IPS-18a (cell line): ENCODE results near the gene CTAGE15.
"Not testable (repeated sequence)": the region's sequence is repeated elsewhere in the genome, so short reads cannot be mapped to it uniquely, and the experiment has no call there.

Experiments
- H3K27ac ChIP-seq: one replicate; pipeline ENCODE4 v1.5.1; 2013; ENCODE audit warnings: low read length
- H3K27me3 ChIP-seq: one replicate; pipeline ENCODE4 v1.6.1; 2013; ENCODE audit warnings: mild to moderate bottlenecking, low read length; ENCODE audit not compliant: control insufficient read depth, insufficient read depth
- H3K36me3 ChIP-seq: one replicate; pipeline ENCODE4 v1.6.1; 2013; ENCODE audit warnings: low read depth, low read length; ENCODE audit not compliant: control insufficient read depth
- H3K4me1 ChIP-seq: one replicate; pipeline ENCODE4 v1.6.1; 2013; ENCODE audit warnings: low read depth, low read length; ENCODE audit not compliant: control insufficient read depth
- H3K4me3 ChIP-seq: one replicate; pipeline ENCODE4 v1.5.1; 2013; ENCODE audit warnings: low read length
- H3K9ac ChIP-seq: one replicate; pipeline ENCODE4 v1.6.1; 2013; ENCODE audit warnings: mild to moderate bottlenecking, low read length, moderate library complexity
- H3K9me3 ChIP-seq: one replicate; pipeline ENCODE4 v1.6.1; 2013; ENCODE audit warnings: low read depth, low read length; ENCODE audit not compliant: control insufficient read depth

Gene CTAGE15

GRCh38 chr7:143571501-143571900 is at the start of gene CTAGE15:
Gene CTAGE15 (plus strand): TSS chr7:143571801. CDS start chr7:143571818, 17 bp downstream.
- H3K9me3 ChIP-seq, H3K4me1 ChIP-seq, H3K4me3 ChIP-seq, H3K27me3 ChIP-seq, H3K36me3 ChIP-seq, H3K9ac ChIP-seq, H3K27ac ChIP-seq: not testable (repeated sequence)

- not testable (repeated sequence) for H3K36me3 ChIP-seq, H3K27ac ChIP-seq, H3K27me3 ChIP-seq, H3K4me3 ChIP-seq, H3K9me3 ChIP-seq, H3K9ac ChIP-seq
- H3K4me1 ChIP-seq = peaks cover 14% of the 10 kb centered on the region
Observed at GRCh38 chr7:143522309-143522916, 49.2 kb upstream of the CTAGE15 start.

- H3K27ac ChIP-seq, H3K9me3 ChIP-seq, H3K4me3 ChIP-seq, H3K9ac ChIP-seq, H3K27me3 ChIP-seq, H3K36me3 ChIP-seq, H3K4me1 ChIP-seq: not testable (repeated sequence)
Observed at GRCh38 chr7:143531169-143531926, 40.3 kb upstream of the CTAGE15 start.

- not testable (repeated sequence) for H3K9me3 ChIP-seq
Observed at GRCh38 chr7:143531932-143532331, 39.7 kb upstream of the CTAGE15 start.

GRCh38 chr7:143533213-143533839 is 38.3 kb upstream of the CTAGE15 start:
- not testable (repeated sequence) for H3K9ac ChIP-seq, H3K36me3 ChIP-seq, H3K27ac ChIP-seq, H3K9me3 ChIP-seq, H3K4me3 ChIP-seq, H3K4me1 ChIP-seq, H3K27me3 ChIP-seq

More at GRCh38 chr7:143531932-143532331, 39.7 kb upstream of the CTAGE15 start:
- not testable (repeated sequence) for H3K27ac ChIP-seq, H3K4me3 ChIP-seq, H3K36me3 ChIP-seq, H3K9ac ChIP-seq, H3K4me1 ChIP-seq, H3K27me3 ChIP-seq

GRCh38 chr7:143536443-143536842 is 35.2 kb upstream of the CTAGE15 start:
- H3K4me3 ChIP-seq, H3K9me3 ChIP-seq, H3K4me1 ChIP-seq, H3K27ac ChIP-seq, H3K27me3 ChIP-seq, H3K9ac ChIP-seq, H3K36me3 ChIP-seq: not testable (repeated sequence)

GRCh38 chr7:143543288-143544038 is 28.1 kb upstream of the CTAGE15 start:
- not testable (repeated sequence) for H3K9me3 ChIP-seq

GRCh38 chr7:143555968-143556367 is 15.6 kb upstream of the CTAGE15 start:
- H3K27me3 ChIP-seq, H3K9me3 ChIP-seq, H3K27ac ChIP-seq, H3K4me3 ChIP-seq, H3K9ac ChIP-seq, H3K4me1 ChIP-seq, H3K36me3 ChIP-seq: not testable (repeated sequence)

More at GRCh38 chr7:143543288-143544038, 28.1 kb upstream of the CTAGE15 start:
- H3K27me3 ChIP-seq, H3K27ac ChIP-seq, H3K4me3 ChIP-seq, H3K36me3 ChIP-seq, H3K9ac ChIP-seq, H3K4me1 ChIP-seq: not testable (repeated sequence)

GRCh38 chr7:143563306-143563705 is 8.3 kb upstream of the CTAGE15 start:
- not testable (repeated sequence) for H3K36me3 ChIP-seq, H3K9me3 ChIP-seq, H3K9ac ChIP-seq, H3K27ac ChIP-seq, H3K27me3 ChIP-seq, H3K4me1 ChIP-seq, H3K4me3 ChIP-seq

GRCh38 chr7:143566001-143566400 is 5.6 kb upstream of the CTAGE15 start:
- not testable (repeated sequence) for H3K27me3 ChIP-seq, H3K4me3 ChIP-seq, H3K27ac ChIP-seq, H3K9me3 ChIP-seq, H3K9ac ChIP-seq, H3K36me3 ChIP-seq, H3K4me1 ChIP-seq

GRCh38 chr7:143588183-143588582 is 16.6 kb downstream of the CTAGE15 start:
- H3K9me3 ChIP-seq, H3K4me3 ChIP-seq, H3K27ac ChIP-seq, H3K9ac ChIP-seq, H3K4me1 ChIP-seq, H3K36me3 ChIP-seq, H3K27me3 ChIP-seq: not testable (repeated sequence)
